Type B pancreatic cell (in vitro differentiated cells): ENCODE measurements around the gene FOXK1. TPM values are rescaled to one million over a fixed set of nuclear protein-coding genes. Genes with fewer than 3 reads are reported as not detected.

Experiments used
- DNase-seq: peaks from one replicate; pipeline ENCODE4 v3.0.0; 2021; ENCODE audit warnings: mixed read lengths; ENCODE audit not compliant: unreplicated experiment; ENCODE audit errors: extremely low spot score
- H3K27ac Mint-ChIP-seq: 2 replicates; pipeline ENCODE4 v1.8.0; 2021; ENCODE audit warnings: mild to moderate bottlenecking, mixed read lengths
- H3K27me3 Mint-ChIP-seq: 2 replicates; pipeline ENCODE4 v1.8.0; 2021; ENCODE audit warnings: mixed read lengths
- H3K36me3 Mint-ChIP-seq: 2 replicates; pipeline ENCODE4 v1.8.0; 2021; ENCODE audit warnings: mixed read lengths
- H3K4me1 Mint-ChIP-seq: one replicate; pipeline ENCODE4 v1.8.0; 2021; ENCODE audit warnings: mixed read lengths; ENCODE audit not compliant: unreplicated experiment
- H3K4me3 Mint-ChIP-seq: 2 replicates; pipeline ENCODE4 v1.8.0; 2021; ENCODE audit warnings: mild to moderate bottlenecking, mixed read lengths
- H3K9me3 Mint-ChIP-seq: 2 replicates; pipeline ENCODE4 v1.8.0; 2021; ENCODE audit warnings: mixed read lengths
- total RNA-seq: library from RNA; stranded (reverse); gene quantifications from 2 replicates; pipeline ENCODE4 v1.2.1, GENCODE V29; 2021; ENCODE audit warnings: low replicate concordance
- TF ChIP-seq, protein P1 (sequence below): fragments of 200-600 bp; sonication (generic); conservative IDR thresholded peaks from 2 replicates; pipeline ENCODE4 v1.5.0; 2021; ENCODE audit warnings: antibody characterized with exemption, mild to moderate bottlenecking

The FOXK1 gene
- total RNA-seq, 1 donor from 2014 or later: 55.1 TPM

DNA sequence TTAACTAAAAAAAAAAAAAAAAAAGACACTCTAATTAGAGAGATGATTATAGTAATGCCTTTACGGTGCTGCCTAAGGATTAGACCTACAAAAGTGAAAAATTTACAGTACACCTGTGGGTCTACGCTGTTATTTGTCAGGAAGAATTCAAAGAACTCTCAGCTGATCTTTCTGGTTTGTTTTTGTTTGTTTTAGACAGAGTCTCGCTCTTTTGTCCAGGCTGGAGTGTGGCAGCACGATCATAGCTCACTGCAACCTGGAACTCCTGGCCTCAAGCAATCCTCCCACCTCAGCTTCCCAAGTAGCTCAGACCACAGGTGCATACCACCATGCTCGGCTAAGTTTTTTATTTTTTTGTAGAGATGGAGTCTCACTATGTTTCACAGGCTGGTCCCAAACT lies 28.3 kb upstream of the FOXK1 start:
- Mint-ChIP-seq H3K27me3 (no peaks in the 10 kb centered on the region), H3K4me3 (no peak overlapping the region), H3K27ac (no peak overlapping the region), H3K9me3 (peaks cover 5% of the 10 kb centered on the region), H3K36me3 (no peaks in the 10 kb centered on the region), H3K4me1 (peaks cover 24% of the 10 kb centered on the region)
- TF ChIP-seq, protein P1, sequence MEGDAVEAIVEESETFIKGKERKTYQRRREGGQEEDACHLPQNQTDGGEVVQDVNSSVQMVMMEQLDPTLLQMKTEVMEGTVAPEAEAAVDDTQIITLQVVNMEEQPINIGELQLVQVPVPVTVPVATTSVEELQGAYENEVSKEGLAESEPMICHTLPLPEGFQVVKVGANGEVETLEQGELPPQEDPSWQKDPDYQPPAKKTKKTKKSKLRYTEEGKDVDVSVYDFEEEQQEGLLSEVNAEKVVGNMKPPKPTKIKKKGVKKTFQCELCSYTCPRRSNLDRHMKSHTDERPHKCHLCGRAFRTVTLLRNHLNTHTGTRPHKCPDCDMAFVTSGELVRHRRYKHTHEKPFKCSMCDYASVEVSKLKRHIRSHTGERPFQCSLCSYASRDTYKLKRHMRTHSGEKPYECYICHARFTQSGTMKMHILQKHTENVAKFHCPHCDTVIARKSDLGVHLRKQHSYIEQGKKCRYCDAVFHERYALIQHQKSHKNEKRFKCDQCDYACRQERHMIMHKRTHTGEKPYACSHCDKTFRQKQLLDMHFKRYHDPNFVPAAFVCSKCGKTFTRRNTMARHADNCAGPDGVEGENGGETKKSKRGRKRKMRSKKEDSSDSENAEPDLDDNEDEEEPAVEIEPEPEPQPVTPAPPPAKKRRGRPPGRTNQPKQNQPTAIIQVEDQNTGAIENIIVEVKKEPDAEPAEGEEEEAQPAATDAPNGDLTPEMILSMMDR: no peak
- DNase-seq: no peak

DNA sequence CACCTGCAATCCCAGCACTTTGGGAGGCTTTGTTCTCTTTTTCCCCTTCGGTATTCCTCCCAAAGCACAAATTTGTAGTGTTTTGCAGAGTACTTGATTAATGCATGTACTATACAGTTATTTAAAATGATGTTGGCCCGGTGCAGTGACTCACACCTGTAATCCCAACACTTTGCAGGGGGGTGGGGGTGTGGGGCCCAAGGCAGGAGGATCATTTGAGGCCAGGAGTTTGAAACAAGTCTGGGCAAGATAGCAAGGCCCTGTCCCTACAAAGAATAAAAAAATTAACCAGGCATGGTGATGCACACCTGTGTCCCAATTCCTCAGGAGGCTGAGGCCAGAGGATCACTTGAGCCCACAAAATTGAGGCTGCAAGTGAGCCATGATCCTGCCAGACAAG lies 26.8 kb upstream of the FOXK1 start:
- peaks cover 22% of the 10 kb centered on the region for H3K4me1 Mint-ChIP-seq
- DNase-seq: no peak
- peaks cover 12% of the 10 kb centered on the region for H3K9me3 Mint-ChIP-seq
- no peak overlapping the region for H3K27ac Mint-ChIP-seq
- TF ChIP-seq, protein P1: no peak
- H3K27me3 Mint-ChIP-seq: no peaks in the 10 kb centered on the region
- peaks cover 4% of the 10 kb centered on the region for H3K36me3 Mint-ChIP-seq
- no peak overlapping the region for H3K4me3 Mint-ChIP-seq

DNA sequence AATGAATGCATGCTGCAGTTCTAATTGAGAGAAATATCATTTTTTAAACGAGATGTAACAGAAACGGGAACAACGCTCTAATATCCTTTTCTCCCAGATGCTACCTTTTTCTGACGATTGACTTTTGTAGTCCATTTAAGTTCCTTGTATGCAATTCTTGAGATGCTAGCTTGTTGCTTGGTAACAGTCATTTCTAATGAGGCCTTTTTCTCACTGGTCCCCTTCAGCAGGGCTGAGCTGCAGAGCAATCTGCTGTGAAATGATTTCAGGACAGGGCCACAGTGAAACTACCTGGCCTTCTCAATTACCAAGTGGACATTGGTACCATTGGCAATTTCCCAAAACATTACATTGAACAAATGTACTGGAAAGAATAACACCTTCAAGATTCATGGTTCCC lies 26.2 kb upstream of the FOXK1 start:
- Mint-ChIP-seq H3K27me3 (no peaks in the 10 kb centered on the region), H3K36me3 (peaks cover 4% of the 10 kb centered on the region), H3K27ac (no peak overlapping the region), H3K4me3 (no peak overlapping the region), H3K4me1 (peaks cover 16% of the 10 kb centered on the region), H3K9me3 (peaks cover 17% of the 10 kb centered on the region)
- TF ChIP-seq, protein P1: no peak
- DNase-seq: no peak

DNA sequence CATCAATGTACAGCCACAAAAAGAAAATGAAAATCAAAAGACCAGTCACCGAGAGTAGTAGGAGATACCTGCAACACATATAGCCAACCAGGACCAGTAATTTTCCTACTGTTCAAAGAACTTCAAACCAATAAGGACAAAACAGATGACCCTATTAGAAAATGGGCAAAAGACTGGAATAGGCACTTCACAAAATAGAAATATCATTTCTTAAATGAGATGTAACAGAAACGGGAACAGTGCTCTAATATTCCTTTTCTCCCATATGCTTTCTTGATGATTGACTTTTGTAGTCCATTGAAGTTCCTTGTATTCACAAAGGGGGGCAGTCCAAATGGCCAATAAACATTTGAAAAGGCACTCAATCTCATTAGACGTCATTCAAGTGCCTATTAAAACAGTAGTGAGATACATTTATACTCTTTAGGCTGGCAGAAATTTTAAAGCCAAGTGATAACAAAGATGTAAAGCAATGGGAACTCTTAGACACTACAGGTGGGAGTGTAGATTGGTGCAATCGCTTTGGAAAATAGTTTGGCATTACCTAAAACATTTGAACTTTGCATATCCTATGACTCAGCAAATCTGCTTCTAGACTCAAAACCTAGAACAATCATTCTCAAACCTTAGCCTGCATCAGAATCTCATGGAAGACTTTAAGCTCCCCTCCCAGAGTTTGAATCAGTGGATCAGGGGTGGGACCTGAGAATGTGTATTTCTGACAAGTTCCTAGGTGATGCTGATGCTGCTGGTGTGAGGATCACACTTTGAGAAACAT lies 24.3 kb upstream of the FOXK1 start:
- TF ChIP-seq, protein P1: no peak
- DNase-seq: no peak
- Mint-ChIP-seq H3K4me1 (peaks cover 11% of the 10 kb centered on the region), H3K4me3 (no peak overlapping the region), H3K9me3 (peaks cover 17% of the 10 kb centered on the region), H3K27ac (no peak overlapping the region), H3K27me3 (no peaks in the 10 kb centered on the region), H3K36me3 (peaks cover 4% of the 10 kb centered on the region)

DNA sequence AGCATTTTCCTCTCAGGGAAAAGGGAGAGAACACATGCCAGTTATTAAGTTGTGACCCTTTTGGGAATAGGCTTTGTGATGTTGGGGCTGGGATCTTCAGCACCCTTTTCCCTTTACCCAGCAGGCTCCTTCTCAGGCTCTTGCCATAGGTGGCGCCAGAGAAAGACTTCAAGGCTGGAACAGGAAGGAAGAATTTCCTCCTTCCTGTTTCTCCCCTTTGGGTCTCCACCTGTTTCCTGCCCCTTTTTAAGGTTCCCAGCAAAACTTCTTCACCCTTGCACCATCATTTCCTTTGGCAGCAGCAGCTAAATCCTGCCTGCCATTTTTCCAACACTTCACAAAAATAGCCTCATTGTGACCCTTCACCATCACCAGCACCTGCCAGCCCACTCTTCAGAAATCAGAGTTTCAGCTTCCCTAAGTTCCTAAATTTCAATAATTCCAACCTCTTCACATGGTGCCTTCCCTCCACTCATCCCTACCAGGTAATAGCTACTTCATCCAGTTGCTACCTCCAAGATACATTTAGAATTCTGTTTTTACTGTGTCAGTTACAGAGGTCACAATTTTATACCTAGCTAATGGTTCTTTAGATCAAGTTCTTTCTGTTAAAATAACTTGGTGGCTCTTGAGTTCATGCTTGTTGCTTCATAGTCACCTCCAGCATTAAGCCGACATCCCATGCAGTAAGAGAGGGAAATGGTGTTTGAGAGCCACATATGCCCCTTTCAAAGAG lies 22.4 kb upstream of the FOXK1 start:
- Mint-ChIP-seq H3K9me3 (peaks cover 17% of the 10 kb centered on the region), H3K27me3 (no peaks in the 10 kb centered on the region), H3K27ac (no peak overlapping the region), H3K4me1 (peaks cover 8% of the 10 kb centered on the region), H3K36me3 (peaks cover 4% of the 10 kb centered on the region), H3K4me3 (no peak overlapping the region)
- TF ChIP-seq, protein P1: peak; percentile 24
- DNase-seq: no peak
